GM12872 (cell line): ENCODE results near the gene HOXA4.

Experiments used
- TF ChIP-seq, protein P1 (sequence below): IDR thresholded peaks from 3 replicates; pipeline ENCODE4 v1.5.1; 2011; ENCODE audit warnings: low read depth, mild to moderate bottlenecking, low read length, moderate library complexity; ENCODE audit not compliant: insufficient read depth

The HOXA4 gene

DNA sequence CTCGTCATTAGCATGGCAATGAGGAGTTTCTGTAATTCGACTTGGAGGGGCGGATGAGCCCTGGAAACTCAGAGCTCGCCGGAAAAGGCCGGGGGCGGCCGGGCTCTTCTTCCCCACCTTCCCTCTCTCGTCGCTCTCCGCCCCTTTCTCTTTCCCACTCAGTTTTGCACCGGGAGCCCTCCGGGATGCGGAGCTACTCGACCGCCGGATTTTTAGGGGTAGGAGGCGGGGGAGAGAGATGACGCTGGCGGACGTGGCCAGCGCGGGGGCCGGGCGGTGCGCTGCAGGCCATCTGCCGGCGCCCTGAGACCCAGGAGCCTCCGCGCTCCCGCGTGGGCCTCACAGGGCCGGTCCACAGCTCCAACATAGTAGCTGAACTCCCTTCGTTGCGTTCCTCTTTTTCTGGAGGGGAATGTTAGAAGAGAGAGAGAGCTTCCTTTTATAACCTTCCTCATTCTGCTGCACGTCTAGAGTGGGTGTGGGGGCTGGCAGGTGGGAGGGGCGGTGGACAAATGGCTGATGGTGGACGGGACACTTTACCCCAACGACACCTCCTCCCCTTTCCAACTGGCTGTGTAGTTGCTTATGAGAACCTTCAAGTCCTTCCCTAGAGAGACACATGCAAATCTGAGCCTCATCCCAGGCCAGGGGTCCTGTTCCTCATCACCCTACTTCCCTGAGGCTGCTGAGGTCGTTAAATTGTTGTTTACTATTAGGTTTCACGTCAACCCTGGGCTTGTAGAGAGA lies 33.6 kb downstream of the HOXA4 start:
- TF ChIP-seq, protein P1, sequence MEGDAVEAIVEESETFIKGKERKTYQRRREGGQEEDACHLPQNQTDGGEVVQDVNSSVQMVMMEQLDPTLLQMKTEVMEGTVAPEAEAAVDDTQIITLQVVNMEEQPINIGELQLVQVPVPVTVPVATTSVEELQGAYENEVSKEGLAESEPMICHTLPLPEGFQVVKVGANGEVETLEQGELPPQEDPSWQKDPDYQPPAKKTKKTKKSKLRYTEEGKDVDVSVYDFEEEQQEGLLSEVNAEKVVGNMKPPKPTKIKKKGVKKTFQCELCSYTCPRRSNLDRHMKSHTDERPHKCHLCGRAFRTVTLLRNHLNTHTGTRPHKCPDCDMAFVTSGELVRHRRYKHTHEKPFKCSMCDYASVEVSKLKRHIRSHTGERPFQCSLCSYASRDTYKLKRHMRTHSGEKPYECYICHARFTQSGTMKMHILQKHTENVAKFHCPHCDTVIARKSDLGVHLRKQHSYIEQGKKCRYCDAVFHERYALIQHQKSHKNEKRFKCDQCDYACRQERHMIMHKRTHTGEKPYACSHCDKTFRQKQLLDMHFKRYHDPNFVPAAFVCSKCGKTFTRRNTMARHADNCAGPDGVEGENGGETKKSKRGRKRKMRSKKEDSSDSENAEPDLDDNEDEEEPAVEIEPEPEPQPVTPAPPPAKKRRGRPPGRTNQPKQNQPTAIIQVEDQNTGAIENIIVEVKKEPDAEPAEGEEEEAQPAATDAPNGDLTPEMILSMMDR = no peak

DNA sequence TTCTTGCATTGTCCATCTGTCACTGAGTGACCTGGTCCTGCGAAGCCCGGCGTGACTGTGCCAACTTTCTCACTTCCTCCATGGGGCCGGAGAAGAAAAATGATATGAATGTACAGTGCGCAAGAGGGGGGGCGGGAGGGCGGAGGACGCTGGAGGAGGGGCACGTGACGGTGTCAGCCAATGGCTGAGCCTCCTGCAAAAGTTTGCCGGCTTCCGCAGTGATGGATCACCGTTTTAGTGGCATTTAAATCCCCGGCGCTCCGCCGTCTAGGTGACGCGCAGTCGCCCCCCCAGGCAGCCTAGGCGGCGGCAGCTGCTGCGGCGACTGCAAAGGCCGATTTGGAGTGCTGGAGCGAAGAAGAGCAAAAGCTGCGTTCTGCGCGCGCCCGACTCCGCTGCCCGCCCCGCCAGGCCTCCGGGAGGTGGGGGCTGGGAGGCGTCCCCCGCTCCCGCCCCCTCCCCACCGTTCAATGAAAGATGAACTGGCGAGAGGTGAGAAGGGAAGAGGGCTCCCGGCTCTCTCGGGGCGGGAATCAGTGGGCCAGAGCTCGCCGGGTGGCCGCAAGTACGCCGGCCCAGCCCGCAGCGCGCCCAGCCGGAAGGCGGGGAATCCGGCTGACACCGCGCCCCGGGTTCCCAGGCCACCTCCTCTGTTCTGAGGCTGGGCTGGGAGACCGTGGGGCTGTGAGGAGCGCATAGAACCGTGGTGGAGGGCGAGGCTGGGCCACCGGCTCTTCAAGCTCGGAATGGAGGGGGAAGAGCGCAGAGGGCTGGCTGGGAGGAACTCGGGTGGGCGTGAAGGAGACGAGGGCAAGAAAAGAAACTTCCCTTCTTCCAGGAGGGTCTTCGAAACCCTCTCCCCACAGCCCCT lies 34.4 kb downstream of the HOXA4 start, which contains the start of gene HOXA1:
Gene HOXA1, minus strand, starts transcription at position 104 of the 871 bp plus-strand sequence. Its CDS starts 88 bp downstream, at position 16.
- TF ChIP-seq, protein P1 = no peak

DNA sequence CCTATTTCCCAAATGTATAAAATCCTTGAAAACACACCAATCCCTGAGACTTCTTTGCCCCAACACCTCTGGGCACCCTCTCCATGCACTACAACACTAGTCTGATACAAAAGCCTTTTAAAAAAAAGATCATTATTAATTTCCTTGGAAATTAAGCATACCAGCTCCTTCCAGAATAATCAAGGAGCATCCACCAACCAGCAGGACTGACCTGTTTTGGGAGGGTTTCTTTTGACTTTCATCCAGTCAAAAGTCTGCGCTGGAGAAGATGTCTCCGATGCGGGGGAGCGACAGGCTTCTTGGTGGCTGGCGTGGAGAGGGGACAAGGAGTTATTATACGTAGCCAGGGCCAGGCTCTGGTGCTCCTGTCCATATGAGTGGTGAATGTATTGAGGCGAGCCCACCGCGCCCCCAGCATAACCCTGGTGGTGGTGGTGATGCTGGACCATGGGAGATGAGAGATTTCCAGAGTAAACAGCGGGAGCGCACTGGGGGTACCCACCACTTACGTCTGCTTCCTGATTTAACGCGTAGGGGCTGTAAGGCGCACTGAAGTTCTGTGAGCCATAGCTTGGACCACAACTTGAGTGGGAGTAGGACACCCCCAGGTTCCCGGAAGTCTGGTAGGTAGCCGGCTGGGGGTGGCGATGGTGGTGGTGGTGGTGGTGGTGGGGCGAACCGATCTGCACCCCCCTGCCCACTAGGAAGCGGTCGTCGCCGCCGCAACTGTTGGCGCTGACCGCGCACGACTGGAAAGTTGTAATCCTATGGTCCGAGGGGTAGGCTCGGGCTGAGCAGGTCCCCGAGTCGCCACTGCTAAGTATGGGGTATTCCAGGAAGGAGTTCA lies 35.3 kb downstream of the HOXA4 start:
- TF ChIP-seq, protein P1 = no peak

DNA sequence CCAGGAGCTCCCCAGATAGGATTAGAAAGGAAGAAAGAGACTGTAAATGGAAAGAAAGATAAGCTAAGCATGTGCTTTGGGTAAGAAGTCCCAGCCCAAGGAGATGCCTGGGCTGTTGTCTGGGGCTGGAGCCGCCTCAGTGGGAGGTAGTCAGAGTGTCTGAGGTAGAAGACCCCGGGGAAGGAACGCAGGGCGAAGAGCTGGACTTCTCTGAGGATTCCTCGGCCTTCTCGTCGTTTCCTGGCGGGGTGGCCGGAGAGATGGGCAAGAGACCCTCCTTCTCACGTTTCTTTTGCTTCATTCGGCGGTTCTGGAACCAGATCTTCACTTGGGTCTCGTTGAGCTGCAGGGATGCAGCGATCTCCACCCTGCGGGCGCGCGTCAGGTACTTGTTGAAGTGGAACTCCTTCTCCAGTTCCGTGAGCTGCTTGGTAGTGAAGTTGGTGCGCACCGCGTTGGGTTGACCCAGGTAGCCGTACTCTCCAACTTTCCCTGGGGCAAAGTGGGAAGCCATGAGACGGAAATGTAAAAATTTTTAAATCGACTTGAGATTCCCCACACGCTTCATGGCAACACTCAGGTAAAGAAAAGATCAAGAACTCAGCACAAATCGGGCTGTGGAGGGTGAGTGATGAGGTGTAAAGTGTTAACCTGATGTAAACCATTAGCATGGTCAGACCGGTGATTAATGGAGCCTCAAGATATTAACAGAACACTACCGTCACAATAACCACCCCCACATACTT lies 36.1 kb downstream of the HOXA4 start:
- TF ChIP-seq, protein P1 = no peak

DNA sequence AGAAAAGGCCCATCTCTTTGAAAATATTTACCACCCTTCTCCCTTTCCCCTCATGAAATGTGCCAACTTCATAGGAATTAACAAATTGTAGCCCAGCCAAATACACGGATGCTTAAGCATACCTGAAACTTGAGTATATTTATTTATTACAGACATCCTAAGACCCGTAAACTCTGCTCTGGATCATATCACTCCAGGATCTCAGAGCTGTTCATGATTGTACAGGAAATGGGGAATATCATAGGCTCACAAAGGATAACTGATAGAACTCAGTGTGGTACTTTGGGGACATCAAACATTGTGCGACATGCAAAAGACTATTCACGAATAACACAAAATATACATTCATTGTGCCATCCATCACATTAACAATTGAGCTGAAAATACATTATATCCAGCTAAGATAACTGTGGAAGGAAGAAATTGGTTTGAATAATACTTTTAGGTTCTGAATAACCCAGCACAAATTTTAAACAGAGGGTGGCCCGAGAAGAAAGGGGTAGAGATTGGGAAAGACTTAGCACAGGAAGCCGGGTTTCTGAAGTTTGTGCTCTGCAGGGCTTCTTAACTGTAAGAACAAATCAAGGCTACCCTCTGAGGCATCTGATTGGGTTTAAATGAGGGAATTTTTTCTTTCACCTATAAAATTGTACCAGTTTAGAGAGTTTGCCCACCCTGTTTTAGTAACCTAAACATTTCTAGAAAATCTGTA lies 37.2 kb downstream of the HOXA4 start:
- TF ChIP-seq, protein P1 = no peak

DNA sequence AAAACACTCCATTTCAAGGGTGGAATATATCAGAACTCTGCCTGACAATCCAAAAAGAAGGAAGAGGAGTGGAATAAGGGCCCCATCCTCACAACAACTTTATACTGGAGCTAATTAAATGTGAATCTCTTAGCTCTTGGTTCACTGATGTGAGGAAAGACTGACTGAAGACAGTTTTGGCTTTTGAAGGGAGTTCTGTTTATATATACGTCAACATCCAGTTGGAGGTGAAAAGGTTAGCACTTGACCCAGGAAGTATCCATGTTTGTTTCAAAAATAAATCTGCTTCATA lies 37.8 kb downstream of the HOXA4 start:
- TF ChIP-seq, protein P1 = no peak
